Parathyroid adenoma (tissue), 2 donors: ENCODE results near the gene MMP17.

ENCODE experiments used
- H2AFZ ChIP-seq: fragments of 300-600 bp; sonication (generic); one replicate; pipeline ENCODE4 v1.7.0; 2017; ENCODE audit warnings: antibody characterized with exemption, mild to moderate bottlenecking
- H3K27ac ChIP-seq: fragments of 300-600 bp; sonication (generic); one replicate; pipeline ENCODE4 v1.7.0; 2017
- H3K27me3 ChIP-seq: fragments of 300-600 bp; sonication (generic); one replicate; pipeline ENCODE4 v1.7.0; 2017; ENCODE audit warnings: low read length; ENCODE audit not compliant: control insufficient read depth, insufficient read depth
- H3K36me3 ChIP-seq: fragments of 300-600 bp; sonication (generic); one replicate; pipeline ENCODE4 v1.7.0; 2017; ENCODE audit warnings: low read length; ENCODE audit not compliant: control insufficient read depth, insufficient read depth
- H3K4me1 ChIP-seq: fragments of 300-600 bp; sonication (generic); one replicate; pipeline ENCODE4 v1.7.0; 2017; ENCODE audit warnings: control low read depth
- H3K4me2 ChIP-seq: fragments of 300-600 bp; sonication (generic); one replicate; pipeline ENCODE4 v1.7.0; 2017; ENCODE audit warnings: low read length
- H3K4me3 ChIP-seq: fragments of 300-600 bp; sonication (generic); one replicate; pipeline ENCODE4 v1.7.0; 2017; ENCODE audit warnings: low read depth, low read length
- H3K79me2 ChIP-seq: fragments of 300-600 bp; sonication (generic); one replicate; pipeline ENCODE4 v1.7.0; 2017; ENCODE audit warnings: control low read depth
- H3K9ac ChIP-seq: fragments of 300-600 bp; sonication (generic); one replicate; pipeline ENCODE4 v1.7.0; 2017; ENCODE audit warnings: mild to moderate bottlenecking
- H3K9me3 ChIP-seq: fragments of 300-600 bp; sonication (generic); one replicate; pipeline ENCODE4 v1.7.0; 2017; ENCODE audit warnings: low read length; ENCODE audit not compliant: control insufficient read depth
- CTCF ChIP-seq: fragments of 300-600 bp; sonication (generic); IDR thresholded peaks from one replicate; pipeline ENCODE4 v1.7.0; 2017; ENCODE audit warnings: antibody characterized with exemption, mild to moderate bottlenecking
- donor health status: primary hyperparathyroidism.

Gene MMP17

GRCh38 chr12:131855521-131856142 lies 27.4 kb downstream of the MMP17 start:
- no peaks in the 10 kb centered on the region for H3K9me3 ChIP-seq
- no peak overlapping the region for H2AFZ ChIP-seq
- no peaks in the 10 kb centered on the region for H3K4me1 ChIP-seq
- no peaks in the 10 kb centered on the region for H3K36me3 ChIP-seq
- no peak overlapping the region for H3K4me3 ChIP-seq
- H3K79me2 ChIP-seq, result no peaks in the 10 kb centered on the region
- TF ChIP-seq CTCF, result no peak
- H3K4me2 ChIP-seq, result no peak overlapping the region
- no peak overlapping the region for H3K9ac ChIP-seq
- H3K27me3 ChIP-seq, result no peaks in the 10 kb centered on the region
- no peak overlapping the region for H3K27ac ChIP-seq

- Histone ChIP-seq H3K36me3 (no peaks in the 10 kb centered on the region), H3K9ac (no peak overlapping the region), H3K79me2 (no peaks in the 10 kb centered on the region), H3K27me3 (no peaks in the 10 kb centered on the region), H3K4me3 (no peak overlapping the region), H3K9me3 (no peaks in the 10 kb centered on the region), H2AFZ (no peak overlapping the region), H3K4me2 (no peak overlapping the region), H3K27ac (no peak overlapping the region), H3K4me1 (no peaks in the 10 kb centered on the region)
- TF ChIP-seq CTCF, result no peak
These were observed 28.3 kb downstream of the MMP17 start for GRCh38 chr12:131856366-131857097.

- TF ChIP-seq CTCF, result no peak
- Histone ChIP-seq H3K36me3 (no peaks in the 10 kb centered on the region), H2AFZ (no peak overlapping the region), H3K9me3 (no peaks in the 10 kb centered on the region), H3K4me3 (no peak overlapping the region), H3K4me1 (no peaks in the 10 kb centered on the region), H3K9ac (no peak overlapping the region), H3K4me2 (no peak overlapping the region), H3K79me2 (no peaks in the 10 kb centered on the region), H3K27me3 (no peaks in the 10 kb centered on the region), H3K27ac (no peak overlapping the region)
These were observed 30.0 kb downstream of the MMP17 start for GRCh38 chr12:131857908-131858850.

- no peaks in the 10 kb centered on the region for H3K4me1 ChIP-seq
- H3K36me3 ChIP-seq, result no peaks in the 10 kb centered on the region
- H3K79me2 ChIP-seq, result no peaks in the 10 kb centered on the region
- H2AFZ ChIP-seq, result peak overlapping the region; percentile 33
- TF ChIP-seq CTCF, result no peak
- no peaks in the 10 kb centered on the region for H3K27me3 ChIP-seq
- no peak overlapping the region for H3K4me2 ChIP-seq
- no peak overlapping the region for H3K27ac ChIP-seq
- H3K9ac ChIP-seq, result no peak overlapping the region
- H3K9me3 ChIP-seq, result no peaks in the 10 kb centered on the region
- H3K4me3 ChIP-seq, result no peak overlapping the region
These were observed 32.5 kb downstream of the MMP17 start for GRCh38 chr12:131860472-131861260.
